HG03108 (cell line): Measurements from ENCODE around the gene LMF1.

Source experiments
- ATAC-seq: cut with Tn5 transposase; IDR thresholded peaks from one replicate; pipeline ENCODE4 v1.9.1; 2021; ENCODE audit warnings: moderate library complexity; ENCODE audit not compliant: unreplicated experiment

Gene LMF1

GRCh38 chr16:819336-820043 lies 151.3 kb downstream of the LMF1 start:
- no peak for ATAC-seq

- no peak for ATAC-seq
These were observed 152.2 kb downstream of the LMF1 start for GRCh38 chr16:818592-818991.

- no peak for ATAC-seq
These were observed 152.7 kb downstream of the LMF1 start for GRCh38 chr16:818132-818531.

GRCh38 chr16:817001-817906 lies 153.5 kb downstream of the LMF1 start:
- ATAC-seq, result no peak

- ATAC-seq, result no peak
These were observed 154.9 kb downstream of the LMF1 start for GRCh38 chr16:815861-816260.

- no peak for ATAC-seq
These were observed 155.8 kb downstream of the LMF1 start for GRCh38 chr16:814974-815373.

GRCh38 chr16:813916-814412 lies 156.8 kb downstream of the LMF1 start:
- no peak for ATAC-seq

DNA sequence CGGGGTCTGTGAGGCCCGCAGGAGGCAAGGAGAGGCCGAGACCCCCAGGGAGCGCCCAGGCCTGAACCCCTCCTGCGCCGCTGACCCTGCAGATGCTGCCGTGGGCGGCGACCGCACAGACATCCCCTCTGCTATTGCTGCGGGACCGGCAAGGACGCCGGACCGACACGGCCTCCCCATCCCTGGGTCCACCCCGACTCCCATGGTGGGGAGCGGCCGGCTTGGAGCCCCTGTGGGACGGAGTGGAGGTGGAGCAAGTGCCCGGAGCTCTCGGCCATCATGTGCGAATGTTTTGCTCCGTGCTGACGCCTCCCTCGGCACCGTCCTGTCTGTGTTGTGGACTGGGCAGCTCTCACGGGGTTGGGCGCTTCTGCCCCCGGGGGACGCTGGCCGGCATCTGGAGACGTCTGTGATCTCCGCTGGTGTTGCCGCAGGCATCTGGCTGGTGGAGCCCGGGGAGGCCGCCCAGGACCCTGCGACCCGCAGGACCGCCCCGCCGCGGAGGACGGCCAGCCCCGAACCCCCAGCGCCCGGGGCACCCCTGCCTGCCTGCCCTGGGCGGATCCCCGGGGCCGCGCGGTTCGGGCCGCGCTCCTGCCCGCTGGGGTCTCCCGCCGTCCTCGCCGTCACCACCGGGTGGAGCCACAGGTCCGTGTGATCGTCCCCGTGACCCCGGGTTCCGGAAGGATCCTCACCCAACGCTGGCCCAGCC lies 157.4 kb downstream of the LMF1 start:
- no peak for ATAC-seq

GRCh38 chr16:808085-808386 lies 162.7 kb downstream of the LMF1 start:
- no peak for ATAC-seq

GRCh38 chr16:807347-808084 lies 163.3 kb downstream of the LMF1 start:
- peak; percentile 92 for ATAC-seq

DNA sequence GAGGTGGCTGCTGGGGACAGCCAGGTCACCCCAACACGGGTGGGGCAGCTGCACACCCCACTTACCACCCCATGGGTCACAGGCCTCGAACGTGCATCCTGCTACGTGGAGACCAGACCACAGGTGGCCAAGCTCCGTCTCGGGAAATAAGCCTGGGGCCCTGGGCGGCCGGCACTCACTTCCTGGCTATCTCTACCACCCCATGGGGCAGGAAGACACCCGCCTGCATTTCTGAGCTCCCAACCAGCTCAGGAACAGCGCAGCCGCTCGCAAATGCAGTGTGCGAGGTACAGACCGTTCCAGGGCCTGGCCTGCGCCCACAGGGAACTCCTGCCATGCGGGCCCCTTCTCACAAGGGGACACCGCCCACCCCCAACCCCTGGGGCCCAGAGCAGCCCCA lies 165.3 kb downstream of the LMF1 start:
- ATAC-seq, result no peak

GRCh38 chr16:804193-805048 lies 166.4 kb downstream of the LMF1 start:
- no peak for ATAC-seq

DNA sequence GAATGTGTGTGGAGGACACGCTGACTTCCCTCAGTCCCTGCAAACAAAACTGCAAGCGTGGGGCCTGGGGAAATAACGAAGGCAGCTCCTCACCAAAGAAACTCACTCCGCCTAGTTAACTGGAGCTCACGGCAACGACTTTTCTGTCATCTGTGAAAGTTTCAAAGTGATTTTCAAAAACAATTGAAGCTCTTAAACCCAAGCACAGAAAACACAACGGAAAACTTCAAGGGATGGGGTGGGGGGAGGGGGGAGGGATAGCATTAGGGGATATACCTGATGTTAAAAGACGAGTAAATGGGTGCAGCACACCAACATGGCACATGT lies 167.1 kb downstream of the LMF1 start:
- no peak for ATAC-seq
